OCI-LY3 (cell line): Measurements from ENCODE around the gene LRFN2.

Experiments used
- H2AFZ ChIP-seq: fragments of 200-600, 300-600 bp; shearing (Covaris generic); 2 replicates; pipeline ENCODE4 v1.6.0; 2014; ENCODE audit warnings: antibody characterized with exemption, low read depth, low read length
- H3K27ac ChIP-seq: fragments of 200-600, 300-600 bp; sonication (generic); 2 replicates; pipeline ENCODE4 v1.5.1; 2014; ENCODE audit warnings: mild to moderate bottlenecking, low read length, moderate library complexity, mixed read lengths
- H3K27me3 ChIP-seq: fragments of 200-600, 300-600 bp; sonication (generic); 2 replicates; pipeline ENCODE4 v1.6.1; 2014; ENCODE audit warnings: low read depth, low read length, mixed read lengths
- H3K36me3 ChIP-seq: fragments of 200-600, 300-600 bp; sonication (generic); replicated peaks from 2 replicates; pipeline ENCODE3; 2014; ENCODE audit warnings: low read depth, low read length, mixed read lengths
- H3K4me1 ChIP-seq: fragments of 300-600, 200-600 bp; sonication (generic); 2 replicates; pipeline ENCODE4 v1.6.1; 2014; ENCODE audit warnings: low read length, mixed read lengths
- H3K4me2 ChIP-seq: fragments of 200-600, 300-600 bp; sonication (generic); 2 replicates; pipeline ENCODE4 v1.6.1; 2014; ENCODE audit warnings: low read length, mixed read lengths
- H3K4me3 ChIP-seq: fragments of 300-600, 200-600 bp; sonication (generic); 2 replicates; pipeline ENCODE4 v1.5.1; 2014; ENCODE audit warnings: antibody characterized with exemption, mild to moderate bottlenecking, low read length, moderate library complexity
- H3K79me2 ChIP-seq: fragments of 300-600, 200-600 bp; shearing (Covaris generic); 2 replicates; pipeline ENCODE4 v1.6.1; 2014; ENCODE audit warnings: mild to moderate bottlenecking, low read length, mixed read lengths
- H3K9ac ChIP-seq: fragments of 300-600, 200-600 bp; shearing (Covaris generic); 2 replicates; pipeline ENCODE4 v1.6.0; 2014; ENCODE audit warnings: mild to moderate bottlenecking, low read length, moderate library complexity
- H3K9me3 ChIP-seq: fragments of 200-600, 300-600 bp; shearing (Covaris generic); 2 replicates; pipeline ENCODE4 v1.6.1; 2014; ENCODE audit warnings: low read length, mixed read lengths; ENCODE audit not compliant: insufficient read depth
- H4K20me1 ChIP-seq: fragments of 200-600, 300-600 bp; sonication (generic); 2 replicates; pipeline ENCODE4 v1.6.1; 2016; ENCODE audit warnings: low read length, mixed read lengths; ENCODE audit not compliant: insufficient read depth
- EZH2phosphoT487 ChIP-seq: fragments of 200-600 bp; shearing (Covaris generic); IDR thresholded peaks from 2 replicates; pipeline ENCODE4 v1.6.1; 2018; ENCODE audit warnings: antibody characterized with exemption, mixed run types, low read depth
- TF ChIP-seq, protein P1 (sequence below): fragments of 200-600, 300-600 bp; sonication (generic); IDR thresholded peaks from 2 replicates; pipeline ENCODE4 v1.5.1; 2014; ENCODE audit warnings: antibody characterized with exemption, low read length, low read depth

The LRFN2 gene

DNA sequence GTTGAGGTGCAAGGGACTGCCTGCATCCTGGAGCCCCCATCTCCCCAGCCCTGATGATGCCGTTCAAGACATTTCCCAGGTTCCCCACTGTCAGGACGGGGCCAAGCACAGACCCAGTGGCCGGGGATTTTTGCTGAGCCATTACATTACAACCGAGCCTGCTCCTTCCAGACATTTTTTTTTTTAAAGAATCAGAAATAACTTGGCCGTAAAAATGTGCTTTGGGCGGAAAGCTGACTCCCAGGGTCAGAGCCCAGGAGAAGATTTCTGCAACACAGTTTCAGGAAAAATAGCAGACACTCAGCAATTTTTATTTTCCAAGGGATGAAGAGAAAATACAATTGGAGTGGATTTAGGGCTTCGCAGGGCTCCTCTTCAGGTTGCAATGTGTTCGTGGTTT is 87.9 kb downstream of the LRFN2 start:
- no peak for TF ChIP-seq EZH2phosphoT487
- TF ChIP-seq, protein P1, sequence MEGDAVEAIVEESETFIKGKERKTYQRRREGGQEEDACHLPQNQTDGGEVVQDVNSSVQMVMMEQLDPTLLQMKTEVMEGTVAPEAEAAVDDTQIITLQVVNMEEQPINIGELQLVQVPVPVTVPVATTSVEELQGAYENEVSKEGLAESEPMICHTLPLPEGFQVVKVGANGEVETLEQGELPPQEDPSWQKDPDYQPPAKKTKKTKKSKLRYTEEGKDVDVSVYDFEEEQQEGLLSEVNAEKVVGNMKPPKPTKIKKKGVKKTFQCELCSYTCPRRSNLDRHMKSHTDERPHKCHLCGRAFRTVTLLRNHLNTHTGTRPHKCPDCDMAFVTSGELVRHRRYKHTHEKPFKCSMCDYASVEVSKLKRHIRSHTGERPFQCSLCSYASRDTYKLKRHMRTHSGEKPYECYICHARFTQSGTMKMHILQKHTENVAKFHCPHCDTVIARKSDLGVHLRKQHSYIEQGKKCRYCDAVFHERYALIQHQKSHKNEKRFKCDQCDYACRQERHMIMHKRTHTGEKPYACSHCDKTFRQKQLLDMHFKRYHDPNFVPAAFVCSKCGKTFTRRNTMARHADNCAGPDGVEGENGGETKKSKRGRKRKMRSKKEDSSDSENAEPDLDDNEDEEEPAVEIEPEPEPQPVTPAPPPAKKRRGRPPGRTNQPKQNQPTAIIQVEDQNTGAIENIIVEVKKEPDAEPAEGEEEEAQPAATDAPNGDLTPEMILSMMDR, result no peak
- no peaks in the 10 kb centered on the region for H3K9me3 ChIP-seq
- no peaks in the 10 kb centered on the region for H4K20me1 ChIP-seq
- no peak overlapping the region for H3K4me3 ChIP-seq
- no peak overlapping the region for H3K4me2 ChIP-seq
- no peak overlapping the region for H3K27ac ChIP-seq
- no peak overlapping the region for H2AFZ ChIP-seq
- H3K36me3 ChIP-seq, result no peaks in the 10 kb centered on the region
- peaks cover 61% of the 10 kb centered on the region for H3K27me3 ChIP-seq
- H3K4me1 ChIP-seq, result no peaks in the 10 kb centered on the region
- H3K79me2 ChIP-seq, result no peaks in the 10 kb centered on the region
- H3K9ac ChIP-seq, result no peak overlapping the region

DNA sequence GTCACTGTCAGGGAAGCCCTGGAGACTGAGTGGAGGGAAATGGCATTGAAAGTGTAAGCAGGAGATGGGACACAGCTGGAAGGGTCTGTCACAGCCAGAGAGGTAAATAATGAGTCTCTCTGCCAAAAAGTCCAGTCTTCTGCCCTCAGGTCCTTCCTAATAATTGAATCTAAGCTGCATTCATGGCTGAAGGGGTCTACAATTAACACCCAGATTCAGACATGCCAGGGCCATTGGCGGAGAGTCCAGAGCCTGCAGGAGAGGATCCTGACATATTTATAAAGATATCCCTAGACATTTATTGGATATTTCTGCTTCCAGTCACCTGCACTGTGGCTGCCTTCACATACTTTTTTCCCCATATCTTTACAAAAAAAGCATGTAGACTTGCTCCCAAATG is 89.0 kb downstream of the LRFN2 start:
- Histone ChIP-seq H3K36me3 (no peaks in the 10 kb centered on the region), H2AFZ (no peak overlapping the region), H4K20me1 (no peaks in the 10 kb centered on the region), H3K27ac (no peak overlapping the region), H3K79me2 (no peaks in the 10 kb centered on the region), H3K9ac (no peak overlapping the region), H3K4me3 (no peak overlapping the region), H3K27me3 (peaks cover 62% of the 10 kb centered on the region), H3K4me2 (no peak overlapping the region), H3K4me1 (no peaks in the 10 kb centered on the region), H3K9me3 (no peaks in the 10 kb centered on the region)
- no peak for TF ChIP-seq EZH2phosphoT487

DNA sequence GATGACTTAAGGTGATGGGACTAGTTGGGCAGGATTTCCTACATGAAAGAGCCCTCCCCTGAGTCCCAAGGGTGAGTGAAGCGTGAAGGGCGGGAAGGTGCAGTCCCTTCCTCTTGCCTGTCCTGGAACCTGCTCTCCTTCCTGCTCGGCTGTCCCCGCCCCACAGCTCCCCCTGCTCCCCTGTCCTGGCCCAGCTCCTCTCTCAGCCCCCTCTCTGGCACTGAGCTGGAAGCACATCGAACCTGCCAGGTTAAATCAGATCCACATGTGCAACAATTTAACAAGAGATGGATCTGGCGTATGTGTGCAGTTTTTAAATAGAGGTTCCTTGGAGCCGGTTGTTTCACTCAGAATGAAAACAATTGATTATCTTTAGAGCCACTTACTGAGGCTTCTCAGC is 95.0 kb downstream of the LRFN2 start:
- Histone ChIP-seq H3K79me2 (no peaks in the 10 kb centered on the region), H3K4me1 (no peaks in the 10 kb centered on the region), H3K4me2 (no peak overlapping the region), H4K20me1 (no peaks in the 10 kb centered on the region), H3K9ac (no peak overlapping the region), H3K27ac (no peak overlapping the region), H3K4me3 (no peak overlapping the region), H2AFZ (no peak overlapping the region), H3K9me3 (no peaks in the 10 kb centered on the region), H3K27me3 (peaks cover 69% of the 10 kb centered on the region), H3K36me3 (no peaks in the 10 kb centered on the region)
- TF ChIP-seq, protein P1, result no peak
- no peak for TF ChIP-seq EZH2phosphoT487

DNA sequence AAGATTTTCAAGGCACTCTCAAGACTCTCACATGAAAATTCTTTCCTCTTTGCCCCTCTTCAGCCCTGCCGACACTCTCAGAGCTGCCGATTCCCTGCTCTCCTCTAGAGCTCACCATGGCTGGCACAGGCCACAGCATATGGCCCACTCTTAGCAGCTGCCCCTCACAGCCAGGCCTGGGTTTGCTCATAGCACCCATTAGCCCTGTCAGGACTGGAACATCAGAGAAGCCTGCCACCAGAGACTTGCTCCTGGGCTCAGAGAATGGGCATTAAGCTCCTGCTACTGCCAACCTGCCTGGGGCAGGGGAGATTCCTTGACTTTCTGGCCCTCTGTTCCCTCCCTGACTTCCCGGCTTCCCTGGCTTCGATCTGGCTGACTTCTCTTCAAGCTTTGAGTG is 96.7 kb downstream of the LRFN2 start:
- H3K4me2 ChIP-seq, result no peak overlapping the region
- no peak overlapping the region for H3K4me3 ChIP-seq
- H3K27me3 ChIP-seq, result peaks cover 72% of the 10 kb centered on the region
- H3K79me2 ChIP-seq, result no peaks in the 10 kb centered on the region
- no peak overlapping the region for H3K27ac ChIP-seq
- H4K20me1 ChIP-seq, result no peaks in the 10 kb centered on the region
- no peaks in the 10 kb centered on the region for H3K9me3 ChIP-seq
- TF ChIP-seq, protein P1, result no peak
- no peak for TF ChIP-seq EZH2phosphoT487
- no peak overlapping the region for H2AFZ ChIP-seq
- H3K36me3 ChIP-seq, result no peaks in the 10 kb centered on the region
- no peak overlapping the region for H3K9ac ChIP-seq
- H3K4me1 ChIP-seq, result no peaks in the 10 kb centered on the region

DNA sequence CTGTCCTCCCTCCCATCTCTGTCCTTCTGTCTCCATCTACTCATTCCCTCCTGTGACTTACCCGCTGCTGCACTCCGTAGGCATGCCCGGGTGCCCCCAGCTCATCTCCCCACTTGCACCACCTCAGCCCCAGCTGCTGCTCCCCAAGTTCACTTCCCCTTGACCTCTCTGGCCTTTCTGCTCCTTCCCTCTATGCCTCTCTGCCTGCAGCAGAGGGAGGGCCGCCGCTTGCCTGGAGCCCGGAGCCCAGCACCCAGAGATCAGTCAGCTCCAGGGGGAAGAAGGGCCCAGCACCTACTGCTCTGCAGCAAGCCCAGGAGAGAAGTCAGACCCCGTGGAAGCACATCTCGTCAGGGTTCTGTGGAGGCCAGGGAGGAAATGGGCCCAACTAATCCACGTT is 97.4 kb downstream of the LRFN2 start:
- no peaks in the 10 kb centered on the region for H4K20me1 ChIP-seq

More for the DNA sequence above, 97.4 kb downstream of the LRFN2 start:
- H2AFZ ChIP-seq, result no peak overlapping the region
- H3K4me1 ChIP-seq, result no peaks in the 10 kb centered on the region
- no peak for TF ChIP-seq EZH2phosphoT487
- H3K9me3 ChIP-seq, result no peaks in the 10 kb centered on the region
- H3K79me2 ChIP-seq, result no peaks in the 10 kb centered on the region
- no peaks in the 10 kb centered on the region for H3K36me3 ChIP-seq
- H3K9ac ChIP-seq, result no peak overlapping the region
- no peak overlapping the region for H3K27ac ChIP-seq
- peaks cover 68% of the 10 kb centered on the region for H3K27me3 ChIP-seq
- no peak overlapping the region for H3K4me3 ChIP-seq
- no peak overlapping the region for H3K4me2 ChIP-seq
